Astrocyte of the spinal cord (primary cell): Measurements from ENCODE around the gene PDGFC.
A peak's percentile ranks its signal among the peaks of the same experiment; 100 is the strongest.

Experiments used
- DNase-seq: peaks from one replicate; pipeline ENCODE4 v3.0.0; 2011; ENCODE audit warnings: low read depth, low spot score
- H3K4me3 ChIP-seq: 2 replicates; pipeline ENCODE4 v1.5.1; 2011; ENCODE audit warnings: low read depth, mild to moderate bottlenecking, low read length, moderate library complexity
- in situ Hi-C: cut with HindIII; loops from 2 replicates; pipeline ENCODE4 v1.10.0; 2017; ENCODE audit warnings: low sequenced_read_pairs
- TF ChIP-seq, protein P1 (sequence below): IDR thresholded peaks from 2 replicates; pipeline ENCODE4 v1.5.1; 2012; ENCODE audit warnings: low read depth, mild to moderate bottlenecking, low read length, inconsistent platforms

Gene PDGFC

GRCh38 chr4:156976147-156976546 lies 4.5 kb upstream of the PDGFC start:
- DNase-seq: peak; percentile 82
- in situ Hi-C loops: no loop called here

DNA sequence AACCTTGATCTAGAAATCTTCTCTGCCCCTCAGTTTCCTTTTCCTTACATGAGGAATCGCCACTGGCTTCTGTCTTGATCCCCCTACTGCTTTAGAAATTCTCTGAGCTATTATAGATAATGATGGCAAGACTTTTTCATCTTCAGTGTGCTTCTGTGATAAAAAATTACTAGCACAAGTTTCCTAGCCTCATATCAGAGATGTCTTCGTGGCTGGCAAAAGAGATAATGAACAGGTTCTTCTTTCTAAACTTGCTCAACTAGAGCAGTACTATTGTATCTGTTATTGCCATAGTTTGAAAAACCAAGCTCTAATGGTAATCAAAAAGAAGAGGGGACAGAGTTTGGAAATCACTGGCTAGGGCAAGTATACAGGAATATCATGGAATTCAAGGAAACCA lies 4.1 kb upstream of the PDGFC start:
- H3K4me3 ChIP-seq: no peak overlapping the region
- in situ Hi-C loops: no loop called here
- no peak for DNase-seq
- TF ChIP-seq, protein P1, sequence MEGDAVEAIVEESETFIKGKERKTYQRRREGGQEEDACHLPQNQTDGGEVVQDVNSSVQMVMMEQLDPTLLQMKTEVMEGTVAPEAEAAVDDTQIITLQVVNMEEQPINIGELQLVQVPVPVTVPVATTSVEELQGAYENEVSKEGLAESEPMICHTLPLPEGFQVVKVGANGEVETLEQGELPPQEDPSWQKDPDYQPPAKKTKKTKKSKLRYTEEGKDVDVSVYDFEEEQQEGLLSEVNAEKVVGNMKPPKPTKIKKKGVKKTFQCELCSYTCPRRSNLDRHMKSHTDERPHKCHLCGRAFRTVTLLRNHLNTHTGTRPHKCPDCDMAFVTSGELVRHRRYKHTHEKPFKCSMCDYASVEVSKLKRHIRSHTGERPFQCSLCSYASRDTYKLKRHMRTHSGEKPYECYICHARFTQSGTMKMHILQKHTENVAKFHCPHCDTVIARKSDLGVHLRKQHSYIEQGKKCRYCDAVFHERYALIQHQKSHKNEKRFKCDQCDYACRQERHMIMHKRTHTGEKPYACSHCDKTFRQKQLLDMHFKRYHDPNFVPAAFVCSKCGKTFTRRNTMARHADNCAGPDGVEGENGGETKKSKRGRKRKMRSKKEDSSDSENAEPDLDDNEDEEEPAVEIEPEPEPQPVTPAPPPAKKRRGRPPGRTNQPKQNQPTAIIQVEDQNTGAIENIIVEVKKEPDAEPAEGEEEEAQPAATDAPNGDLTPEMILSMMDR: no peak

More at GRCh38 chr4:156976147-156976546, 4.5 kb upstream of the PDGFC start:
- TF ChIP-seq, protein P1: no peak
- H3K4me3 ChIP-seq: no peak overlapping the region

DNA sequence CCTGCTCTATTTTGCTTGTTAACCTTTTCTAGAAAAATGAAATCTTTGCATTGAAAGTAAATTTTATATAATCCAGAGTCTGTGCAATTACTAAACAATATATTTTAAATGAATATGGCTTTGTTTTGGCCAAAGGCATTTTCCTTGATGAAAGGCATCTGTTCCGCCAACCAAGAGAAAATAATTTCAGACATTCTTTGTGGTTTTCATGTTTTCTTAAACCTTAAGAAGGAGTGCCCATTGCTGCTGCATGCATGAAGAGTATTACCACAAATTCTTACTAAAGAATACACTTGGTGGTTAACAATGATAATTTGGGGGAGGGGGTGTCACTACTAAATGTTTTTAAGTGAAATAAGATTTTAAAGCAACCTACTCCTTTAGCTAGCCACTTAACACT lies 2.7 kb upstream of the PDGFC start:
- TF ChIP-seq, protein P1: no peak
- in situ Hi-C loops: no loop called here
- peak; percentile 90 for DNase-seq

DNA sequence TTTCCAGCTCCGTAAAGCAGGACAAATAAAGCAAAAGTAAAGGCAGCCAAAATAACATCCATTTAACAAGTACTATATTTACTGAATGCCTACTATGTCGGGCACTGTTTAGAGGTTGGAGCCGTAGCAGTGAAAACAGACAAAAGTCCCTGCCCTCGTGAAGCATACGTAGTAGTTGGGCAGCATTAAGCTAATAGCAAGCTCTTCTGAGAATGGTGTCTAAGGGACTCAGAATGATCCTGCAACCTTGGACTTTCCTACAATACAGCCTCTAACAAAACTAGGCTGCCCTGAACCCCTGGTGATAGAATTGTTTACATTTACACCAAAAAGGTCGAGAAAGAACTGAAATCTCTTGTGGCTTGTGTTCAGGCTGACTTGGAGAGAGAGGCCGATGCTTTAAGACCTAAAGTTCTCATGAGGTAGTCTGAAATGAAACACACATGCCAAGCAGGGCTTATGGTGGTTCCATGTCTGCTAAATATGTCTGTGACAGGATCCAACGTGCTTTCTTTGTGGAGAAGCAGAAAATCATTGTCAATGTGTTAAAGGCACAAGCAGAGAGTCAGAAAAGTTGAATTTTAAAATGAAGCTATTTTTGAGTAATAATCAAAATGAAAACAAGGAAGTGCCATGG lies 898 bp upstream of the PDGFC start:
- TF ChIP-seq, protein P1: no peak
- peak; percentile 62 for DNase-seq
- in situ Hi-C loops: no loop called here
- H3K4me3 ChIP-seq: peak overlapping the region; percentile 60

More for the DNA sequence above, 2.7 kb upstream of the PDGFC start:
- H3K4me3 ChIP-seq: no peak overlapping the region

DNA sequence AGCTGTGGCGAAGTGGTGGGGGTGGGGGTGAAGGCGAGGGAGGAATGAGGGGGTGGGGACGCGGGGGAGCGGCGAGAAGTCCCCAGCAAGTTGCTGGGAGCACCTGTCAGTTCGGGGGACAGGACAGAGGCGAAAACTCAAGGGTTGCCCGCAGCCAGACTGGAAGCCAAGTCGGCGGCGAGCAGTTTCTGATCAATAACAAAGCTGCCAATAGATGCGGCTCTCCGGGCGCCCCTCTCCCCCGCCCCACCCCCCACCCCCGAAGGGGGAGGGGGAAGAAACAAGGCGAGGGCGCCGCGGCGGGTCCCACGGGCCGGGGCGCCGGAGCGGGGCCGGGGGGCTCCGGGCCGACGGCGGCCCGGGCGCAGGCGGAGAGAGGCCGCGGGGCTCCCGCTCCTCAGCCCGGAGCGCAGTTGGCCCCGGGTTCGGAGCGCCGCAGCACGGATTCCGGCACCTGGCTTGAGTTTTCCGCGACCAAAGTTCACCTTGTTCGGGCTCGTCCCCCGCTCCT lies 379 bp downstream of the PDGFC start:
- TF ChIP-seq, protein P1: no peak
- in situ Hi-C loops: no loop called here
- H3K4me3 ChIP-seq: peak overlapping the region; percentile 60
- DNase-seq: no peak

DNA sequence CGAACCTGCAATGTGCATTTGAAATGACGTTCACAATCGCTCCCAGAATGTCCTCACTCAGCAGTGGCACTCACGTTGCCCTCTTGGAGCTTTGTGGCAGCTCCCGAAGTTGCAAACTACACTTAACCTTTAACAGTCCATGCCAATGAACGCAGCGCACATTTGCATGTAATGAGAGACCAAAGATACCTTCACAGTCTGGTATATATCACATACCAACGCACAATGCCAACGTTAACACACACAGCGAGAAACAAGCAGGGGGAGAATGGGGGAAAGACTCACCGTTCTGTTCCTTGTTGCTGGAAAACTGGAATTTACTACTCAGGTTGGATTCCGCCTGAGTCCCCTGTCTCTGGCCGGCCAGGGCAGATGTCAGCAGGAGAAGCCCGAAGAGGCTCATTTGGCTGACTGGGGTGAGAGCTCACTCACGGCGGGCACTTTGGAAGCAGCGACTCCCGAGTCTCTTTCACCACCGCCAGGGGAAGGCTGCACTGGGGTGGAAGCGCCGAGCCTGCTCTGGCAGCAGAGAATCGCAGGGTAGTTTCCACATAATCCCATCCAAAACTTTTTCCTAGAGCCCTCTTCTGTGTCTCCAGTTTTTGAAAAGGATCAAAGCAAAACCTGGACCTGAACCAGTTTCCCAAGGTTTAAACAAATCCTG lies 966 bp downstream of the PDGFC start:
- TF ChIP-seq, protein P1: peak; percentile 63
- DNase-seq: no peak
- in situ Hi-C loops: no loop called here
- peak overlapping the region; percentile 60 for H3K4me3 ChIP-seq
